GM23248 (cell line): ENCODE results near the gene MMP14. TPM values are rescaled to one million over a fixed set of nuclear protein-coding genes. Genes with fewer than 3 reads are reported as not detected.

Experiments used
- DNase-seq: peaks from one replicate; pipeline ENCODE4 v3.0.0-alpha.2; 2015
- H2AFZ ChIP-seq: fragments of 200-600 bp; sonication (generic); 2 replicates; pipeline ENCODE4 v1.6.1; 2016; ENCODE audit warnings: antibody characterized with exemption
- H3F3A ChIP-seq: fragments of 200-600 bp; sonication (generic); 2 replicates; pipeline ENCODE4 v1.6.1; 2016; ENCODE audit warnings: mild to moderate bottlenecking, antibody characterized with exemption, mixed run types; ENCODE audit not compliant: insufficient read depth
- H3K27ac ChIP-seq: fragments of 200-600 bp; sonication (generic); 2 replicates; pipeline ENCODE4 v1.5.1; 2016; ENCODE audit warnings: mild to moderate bottlenecking
- H3K27me3 ChIP-seq: fragments of 200-600 bp; sonication (generic); replicated peaks from 2 replicates; pipeline ENCODE4 v1.6.1; 2016; ENCODE audit warnings: mild to moderate bottlenecking; ENCODE audit not compliant: insufficient read depth
- H3K36me3 ChIP-seq: fragments of 200-600 bp; sonication (generic); 2 replicates; pipeline ENCODE4 v1.6.1; 2016; ENCODE audit warnings: low read depth, mild to moderate bottlenecking
- H3K4me1 ChIP-seq: fragments of 200-600 bp; sonication (generic); 2 replicates; pipeline ENCODE4 v1.6.1; 2016; ENCODE audit warnings: mild to moderate bottlenecking; ENCODE audit not compliant: insufficient read depth
- H3K4me2 ChIP-seq: fragments of 200-600 bp; sonication (generic); one replicate; pipeline ENCODE4 v1.6.1; 2016; ENCODE audit warnings: mild to moderate bottlenecking; ENCODE audit not compliant: unreplicated experiment
- H3K4me3 ChIP-seq: fragments of 200-600 bp; sonication (generic); 2 replicates; pipeline ENCODE4 v1.5.1; 2016; ENCODE audit warnings: mild to moderate bottlenecking
- H3K79me2 ChIP-seq: fragments of 200-600 bp; sonication (generic); 2 replicates; pipeline ENCODE4 v1.6.1; 2016; ENCODE audit warnings: mild to moderate bottlenecking; ENCODE audit not compliant: insufficient read depth
- H3K9ac ChIP-seq: fragments of 200-600 bp; sonication (generic); 2 replicates; pipeline ENCODE4 v1.6.1; 2016; ENCODE audit warnings: mild to moderate bottlenecking
- H3K9me2 ChIP-seq: fragments of 200-600 bp; sonication (generic); 2 replicates; pipeline ENCODE4 v1.6.1; 2016; ENCODE audit warnings: mixed run types, mild to moderate bottlenecking, moderate library complexity; ENCODE audit not compliant: insufficient read depth
- H3K9me3 ChIP-seq: fragments of 200-600 bp; sonication (generic); one replicate; pipeline ENCODE4 v1.6.1; 2017; ENCODE audit warnings: low read depth
- H4K20me1 ChIP-seq: fragments of 200-600 bp; sonication (generic); 2 replicates; pipeline ENCODE4 v1.6.0; 2016; ENCODE audit not compliant: insufficient read depth
- EZH2 ChIP-seq: fragments of 200-600 bp; sonication (generic); IDR thresholded peaks from 2 replicates; pipeline ENCODE4 v1.6.1; 2018; ENCODE audit warnings: antibody characterized with exemption, mild to moderate bottlenecking; ENCODE audit not compliant: insufficient read depth, poor library complexity, severe bottlenecking
- EZH2phosphoT487 ChIP-seq: fragments of 200-600 bp; sonication (generic); IDR thresholded peaks from 2 replicates; pipeline ENCODE4 v1.6.1; 2018; ENCODE audit warnings: antibody characterized with exemption, moderate library complexity, mild to moderate bottlenecking, low read depth; ENCODE audit not compliant: insufficient read depth
- WGBS, 2 experiments: methylation state at CpG; one replicate each; pipeline ENCODE4 v1.1.6; 2015 to 2017; ENCODE audit warnings: low lambda C conversion rate in 2 of 2, low coverage in 1 of 2; ENCODE audit errors: missing lambda C conversion rate in 2 of 2; 5-methylcytosine and 5-hydroxymethylcytosine counted together
- in situ Hi-C: fragments of 300-500 bp; cut with MboI; formaldehyde crosslinking; loops from 2 replicates; pipeline ENCODE4 v1.15.0; 2020
- polyA plus RNA-seq: library from polyadenylated mRNA; unstranded; fragments of >200 nt; fragmentation: Nextera tagmentation; extraction: Ambion mirVana; gene quantifications from 2 replicates; pipeline ENCODE4 v1.2.1, GENCODE V29; 2016
- small RNA-seq: library from RNA; depleted of rRNA; stranded (forward); fragments of <200 nt; gene quantifications from one replicate; pipeline ENCODE3, GENCODE V24; 2014; ENCODE audit warnings: low read depth, low replicate concordance
- total RNA-seq: library from RNA; depleted of rRNA; stranded (reverse); fragments of >200 nt; shearing (Covaris generic); gene quantifications from 2 replicates; pipeline ENCODE4 v1.2.3, GENCODE V29; 2014; rRNA removed

The MMP14 gene
- total and polyA plus RNA-seq, 2 experiments from 2014 or later, result 50.1 to 450 TPM

- Histone ChIP-seq H3K27ac (no peak overlapping the region), H3K27me3 (no peaks in the 10 kb centered on the region), H3F3A (peaks cover 23% of the 10 kb centered on the region), H2AFZ (no peak overlapping the region), H3K4me2 (no peak overlapping the region), H3K9me2 (no peaks in the 10 kb centered on the region), H3K9me3 (no peaks in the 10 kb centered on the region), H3K36me3 (no peaks in the 10 kb centered on the region), H3K9ac (no peak overlapping the region), H3K4me1 (peaks cover 23% of the 10 kb centered on the region), H3K4me3 (no peak overlapping the region), H3K79me2 (no peaks in the 10 kb centered on the region), H4K20me1 (no peaks in the 10 kb centered on the region)
- in situ Hi-C loops, result no loop called here
- DNase-seq, result no peak
- 87 to 96% methylated on average over 3 of the region's 3 CpGs for WGBS, 2 experiments
- TF ChIP-seq EZH2phosphoT487 (no peak), EZH2 (no peak)
These were observed 60.4 kb downstream of the MMP14 start for GRCh38 chr14:22896760-22897159.

- Histone ChIP-seq H3K9me3 (no peaks in the 10 kb centered on the region), H4K20me1 (no peaks in the 10 kb centered on the region), H3K4me3 (no peak overlapping the region), H3K9ac (no peak overlapping the region), H3K27me3 (no peaks in the 10 kb centered on the region), H3K4me2 (no peak overlapping the region), H3F3A (peaks cover 23% of the 10 kb centered on the region), H3K9me2 (no peaks in the 10 kb centered on the region), H3K79me2 (no peaks in the 10 kb centered on the region), H3K4me1 (peaks cover 23% of the 10 kb centered on the region), H2AFZ (no peak overlapping the region), H3K36me3 (no peaks in the 10 kb centered on the region), H3K27ac (peak overlapping the region; percentile 58; the same call in 1 of the 2 replicates)
- in situ Hi-C loops, result no loop called here
- 94 to 100% methylated on average over 1 of the region's 1 CpG for WGBS, 2 experiments
- no peak for DNase-seq
- TF ChIP-seq EZH2phosphoT487 (no peak), EZH2 (no peak)
These were observed 61.0 kb downstream of the MMP14 start for GRCh38 chr14:22897357-22897756.

Small RNA genes within 50 kb of the gene (small RNA-seq; reads per million reads assigned to genes)
- not detected for gene RF00019

Other genes starting within 250 kb of the MMP14 start
- 369 and 375 TPM in 2 replicates for gene DAD1, start 247.4 kb upstream of the MMP14 start, total RNA-seq
- gene DAD1, start 247.4 kb upstream of the MMP14 start, polyA plus RNA-seq, result 637 and 653 TPM in 2 replicates
- gene ABHD4, start 238.3 kb upstream of the MMP14 start, total RNA-seq, result 15.2 and 16.8 TPM in 2 replicates
- gene ABHD4, start 238.3 kb upstream of the MMP14 start, polyA plus RNA-seq, result 26.5 and 27.8 TPM in 2 replicates
- gene OR6J1, start 192.2 kb upstream of the MMP14 start, total RNA-seq, result not detected in 2 replicates
- gene OR6J1, start 192.2 kb upstream of the MMP14 start, polyA plus RNA-seq, result not detected in 2 replicates
- gene OXA1L, start 69.9 kb upstream of the MMP14 start, total RNA-seq, result 59.1 and 78.6 TPM in 2 replicates
- gene OXA1L, start 69.9 kb upstream of the MMP14 start, polyA plus RNA-seq, result 48.1 and 48.8 TPM in 2 replicates
- 0.65 and 0.89 TPM in 2 replicates for gene SLC7A7, start 21.1 kb upstream of the MMP14 start, total RNA-seq
- 0.63 and 1.7 TPM in 2 replicates for gene SLC7A7, start 21.1 kb upstream of the MMP14 start, polyA plus RNA-seq
- 44.3 and 96.6 TPM in 2 replicates for gene MRPL52, start 6.7 kb upstream of the MMP14 start, total RNA-seq
- 208 and 230 TPM in 2 replicates for gene MRPL52, start 6.7 kb upstream of the MMP14 start, polyA plus RNA-seq
- gene LRP10, start 35.2 kb downstream of the MMP14 start, total RNA-seq, result 202 and 253 TPM in 2 replicates
- 159 and 161 TPM in 2 replicates for gene LRP10, start 35.2 kb downstream of the MMP14 start, polyA plus RNA-seq
- 0.22 TPM in 1 of 2 replicates, not detected in the other for gene REM2, start 46.6 kb downstream of the MMP14 start, total RNA-seq
- 0.29 TPM in 1 of 2 replicates, not detected in the other for gene REM2, start 46.6 kb downstream of the MMP14 start, polyA plus RNA-seq
- 42.6 and 57.2 TPM in 2 replicates for gene RBM23, start 82.6 kb downstream of the MMP14 start, total RNA-seq
- gene RBM23, start 82.6 kb downstream of the MMP14 start, polyA plus RNA-seq, result 33.8 and 36.5 TPM in 2 replicates
- gene PRMT5, start 92.8 kb downstream of the MMP14 start, total RNA-seq, result 42.2 and 61.0 TPM in 2 replicates
- 80.1 and 84.1 TPM in 2 replicates for gene PRMT5, start 92.8 kb downstream of the MMP14 start, polyA plus RNA-seq
- 29.0 and 35.0 TPM in 2 replicates for gene HAUS4, start 120.5 kb downstream of the MMP14 start, total RNA-seq
- gene HAUS4, start 120.5 kb downstream of the MMP14 start, polyA plus RNA-seq, result 14.1 and 14.5 TPM in 2 replicates
- gene AJUBA, start 146.0 kb downstream of the MMP14 start, total RNA-seq, result 62.7 and 70.7 TPM in 2 replicates
- gene AJUBA, start 146.0 kb downstream of the MMP14 start, polyA plus RNA-seq, result 17.8 and 19.3 TPM in 2 replicates
- gene C14orf93, start 173.6 kb downstream of the MMP14 start, total RNA-seq, result 7.1 and 11.4 TPM in 2 replicates
- gene C14orf93, start 173.6 kb downstream of the MMP14 start, polyA plus RNA-seq, result 2.2 and 3.4 TPM in 2 replicates
- 217 and 263 TPM in 2 replicates for gene PSMB5, start 198.3 kb downstream of the MMP14 start, total RNA-seq
- gene PSMB5, start 198.3 kb downstream of the MMP14 start, polyA plus RNA-seq, result 274 and 277 TPM in 2 replicates
- gene PSMB11, start 205.6 kb downstream of the MMP14 start, total RNA-seq, result not detected in 2 replicates
- not detected in 2 replicates for gene PSMB11, start 205.6 kb downstream of the MMP14 start, polyA plus RNA-seq
- 3.8 and 5.6 TPM in 2 replicates for gene CDH24, start 220.9 kb downstream of the MMP14 start, total RNA-seq
- 1.0 and 1.5 TPM in 2 replicates for gene CDH24, start 220.9 kb downstream of the MMP14 start, polyA plus RNA-seq